T1000 (cell line): ENCODE data around the gene IFNA2.
"Not testable (repeated sequence)": the region's sequence is repeated elsewhere in the genome, so short reads cannot be mapped to it uniquely, and the experiment has no call there.

ENCODE experiments used
- DNase-seq: peaks from one replicate; lab custom pipeline; 2025; ENCODE audit warnings: mixed read lengths; lab: John Stamatoyannopoulos, UW

Gene IFNA2

DNA sequence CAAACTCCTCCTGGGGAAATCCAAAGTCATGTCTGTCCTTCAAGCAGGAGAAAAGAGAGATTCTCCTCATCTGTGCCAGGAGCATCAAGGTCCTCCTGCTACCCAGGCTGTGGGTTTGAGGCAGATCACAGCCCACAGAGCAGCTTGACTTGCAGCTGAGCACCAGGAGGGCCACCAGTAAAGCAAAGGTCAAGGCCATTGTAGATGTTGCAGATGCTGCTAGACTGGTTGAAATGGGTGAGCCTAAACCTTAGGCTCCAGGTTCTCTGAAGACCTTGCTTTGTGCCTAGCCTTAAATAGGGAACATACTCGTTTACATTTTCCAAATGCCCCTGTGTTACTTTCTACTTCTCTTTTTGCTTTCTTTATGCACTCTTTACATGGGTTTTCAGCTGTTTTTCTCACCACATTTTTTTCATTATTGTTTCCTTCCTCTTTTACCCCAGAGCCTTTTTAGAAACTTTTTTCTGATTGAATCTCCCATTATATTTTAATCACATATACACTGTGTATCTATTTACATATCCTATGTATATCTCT, at the start of gene IFNA2:
IFNA2 (minus strand) TSS at position 268 of the 540 bp plus-strand sequence; CDS start at position 199, 69 bp downstream.
- no peak for DNase-seq

DNA sequence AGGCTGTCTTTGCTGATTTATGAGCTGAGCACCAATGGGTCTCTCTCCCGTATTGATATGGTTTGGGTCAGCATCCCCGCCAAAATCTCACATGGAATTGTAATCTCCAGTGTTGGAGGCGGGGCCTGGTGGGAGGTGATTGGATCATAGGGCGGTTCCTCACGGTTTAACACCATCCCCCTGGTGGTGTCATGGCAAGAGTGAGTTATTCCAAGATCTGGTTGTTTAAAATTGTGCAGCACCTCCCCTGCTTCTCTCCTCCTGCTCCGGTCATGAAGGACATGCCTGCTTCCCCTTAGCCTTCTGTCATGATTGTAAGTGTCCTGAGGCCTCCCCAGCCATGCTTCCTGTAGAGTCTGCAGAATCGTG, 49.8 kb upstream of the IFNA2 start:
- DNase-seq = not testable (repeated sequence)

GRCh38 chr9:21434202-21435014, 49.2 kb upstream of the IFNA2 start:
- no peak for DNase-seq

- DNase-seq = no peak
These were observed 47.7 kb upstream of the IFNA2 start for GRCh38 chr9:21432672-21433425.

- no peak for DNase-seq
These were observed 44.0 kb upstream of the IFNA2 start for GRCh38 chr9:21429191-21429590.

DNA sequence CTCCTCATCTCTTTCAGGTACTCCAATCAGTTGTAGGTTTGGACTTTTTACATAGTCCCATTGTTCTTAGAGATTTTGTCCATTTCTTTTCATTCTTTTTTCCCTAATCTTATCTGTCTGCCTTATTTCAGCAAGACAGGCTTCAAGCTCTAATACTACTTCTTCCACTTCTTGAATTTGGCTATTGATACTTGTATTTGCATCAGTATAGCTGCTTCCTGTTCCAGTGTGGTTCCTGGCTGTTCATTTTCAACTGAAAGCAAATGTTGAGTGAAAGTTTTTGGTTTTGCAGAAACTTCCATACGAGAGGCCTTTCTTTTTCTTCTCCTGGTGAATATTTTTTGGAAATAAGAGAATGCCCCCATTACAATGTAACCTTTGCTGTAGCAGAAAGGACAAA, 43.0 kb upstream of the IFNA2 start:
- DNase-seq = no peak

DNA sequence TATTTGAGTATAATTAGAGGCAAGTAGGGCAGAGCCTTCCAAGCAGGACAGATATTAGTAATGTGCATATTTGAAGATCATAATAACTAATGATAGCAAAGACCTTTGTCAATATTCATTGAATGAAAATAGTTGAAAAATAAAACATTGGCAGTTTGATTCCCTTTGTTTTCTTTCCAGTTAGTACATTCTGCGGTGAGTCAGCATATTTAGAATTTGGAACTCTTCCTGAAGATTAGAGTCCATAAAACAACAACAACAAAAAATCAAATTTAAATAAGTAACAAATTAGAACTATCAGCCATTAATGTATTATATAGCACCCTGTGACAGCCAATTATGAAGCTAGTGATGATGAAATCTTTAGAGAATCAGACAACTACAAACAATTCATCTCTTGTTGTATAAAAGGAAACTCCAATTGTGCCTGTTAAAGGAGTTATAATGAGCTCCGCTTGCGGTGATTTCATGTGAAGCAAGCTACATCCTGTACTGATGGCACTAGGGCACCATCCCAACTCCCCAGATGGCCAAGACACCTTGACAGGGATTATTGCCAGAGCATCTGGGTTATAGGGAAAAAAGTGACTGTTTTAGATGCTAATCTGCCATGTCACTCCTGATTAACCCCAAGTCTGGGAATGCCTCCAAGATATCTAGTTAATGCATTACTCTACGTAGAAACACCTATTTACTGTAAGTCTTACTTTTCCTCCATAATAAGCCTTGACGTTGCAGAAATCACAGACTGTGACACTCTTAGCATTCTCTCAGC, 30.5 kb upstream of the IFNA2 start:
- no peak for DNase-seq

GRCh38 chr9:21414220-21414940, 29.2 kb upstream of the IFNA2 start:
- no peak for DNase-seq

- DNase-seq = no peak
These were observed 28.4 kb upstream of the IFNA2 start for GRCh38 chr9:21413624-21414023.

- DNase-seq = no peak
These were observed 28.0 kb upstream of the IFNA2 start for GRCh38 chr9:21413151-21413550.

GRCh38 chr9:21412107-21412506, 26.9 kb upstream of the IFNA2 start:
- no peak for DNase-seq

DNA sequence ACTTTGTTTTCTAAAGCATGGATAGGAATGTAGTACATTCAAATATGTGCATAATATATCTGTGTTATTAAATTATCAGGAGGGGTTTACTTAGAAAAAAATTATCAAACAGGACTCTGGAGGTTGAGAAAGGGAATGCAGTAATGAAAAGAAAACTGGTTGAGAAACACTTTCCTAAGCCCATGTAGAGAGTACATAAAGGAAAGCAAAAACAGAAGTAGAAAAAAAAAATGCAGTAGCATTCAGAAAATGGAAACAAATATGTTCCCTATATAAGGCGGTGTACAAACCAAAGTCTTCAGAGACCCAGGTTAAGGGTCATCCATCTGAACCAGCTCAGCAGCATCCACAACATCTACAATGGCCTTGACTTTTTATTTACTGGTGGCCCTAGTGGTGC, 23.6 kb upstream of the IFNA2 start, which contains the start of gene IFNA8:
IFNA8 (plus strand) TSS at position 301 of the 400 bp plus-strand sequence; CDS start at position 361, 60 bp downstream.
- DNase-seq = no peak

DNA sequence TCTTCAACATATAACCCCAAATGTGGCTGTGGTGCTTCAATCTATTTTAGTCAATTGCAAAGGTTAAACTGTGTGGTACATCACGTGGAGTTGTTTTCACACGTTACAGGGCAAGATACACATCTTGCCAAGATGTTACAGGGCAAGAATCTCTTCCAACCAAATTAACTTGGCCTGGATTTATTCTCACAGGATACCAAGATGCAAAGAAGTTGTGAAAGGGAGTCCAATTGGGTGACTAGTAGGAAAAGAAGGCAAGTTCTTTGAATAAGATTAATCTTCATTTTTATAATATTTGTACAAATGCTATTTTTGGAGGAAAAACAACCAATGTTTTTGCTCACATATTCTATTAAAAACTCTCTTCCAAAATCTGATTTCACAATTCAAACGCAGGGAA, 18.9 kb upstream of the IFNA2 start:
- DNase-seq = no peak

- DNase-seq = no peak
These were observed 17.4 kb upstream of the IFNA2 start for GRCh38 chr9:21402386-21403251.

GRCh38 chr9:21399956-21400355, 14.8 kb upstream of the IFNA2 start:
- no peak for DNase-seq

- DNase-seq = no peak
These were observed 13.8 kb upstream of the IFNA2 start for GRCh38 chr9:21398955-21399489.

DNA sequence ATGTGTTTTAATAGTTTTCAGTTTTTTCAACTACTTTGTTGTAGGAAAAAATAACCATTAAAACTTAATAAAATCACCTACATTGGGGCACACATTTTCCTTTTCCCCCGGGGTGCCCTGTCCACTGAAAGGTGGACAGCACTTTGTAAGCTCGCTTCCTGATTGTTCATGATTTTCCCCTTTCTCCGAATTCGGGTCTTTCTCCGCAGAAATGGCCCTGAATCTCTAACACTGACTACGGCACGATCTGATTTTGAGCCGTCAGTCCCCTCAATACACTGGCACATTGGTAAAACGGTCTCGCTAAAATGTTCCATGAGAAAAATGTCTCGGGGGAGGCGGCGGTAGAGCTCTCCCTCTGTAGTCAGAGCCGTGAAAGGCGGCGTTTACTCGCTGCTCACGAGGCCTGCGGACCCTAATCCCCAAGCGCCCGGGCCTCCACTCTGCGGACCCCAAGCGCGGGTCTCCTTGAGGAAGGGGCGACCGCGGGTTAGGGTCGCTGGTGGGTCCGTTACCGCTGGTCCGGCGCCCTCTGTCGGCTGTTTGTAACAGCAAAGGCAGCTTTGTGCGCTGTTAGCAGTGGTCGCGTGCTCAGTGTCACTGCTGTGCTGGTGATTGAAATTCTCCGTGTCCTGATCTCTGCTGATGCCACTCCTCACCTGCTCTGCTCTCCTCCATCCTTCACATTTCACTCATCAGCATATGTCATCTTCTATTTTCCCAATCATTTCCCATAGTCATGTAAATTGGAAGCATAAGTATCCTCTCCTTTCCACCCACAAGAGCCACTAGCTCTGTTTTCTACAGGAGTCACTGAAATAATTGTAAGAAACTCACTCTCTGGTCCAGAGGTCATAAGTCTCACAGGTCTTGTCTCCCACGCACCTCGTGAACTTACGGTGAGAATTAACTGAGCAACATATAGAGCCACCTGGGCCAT, 10.8 kb upstream of the IFNA2 start:
- no peak for DNase-seq

DNA sequence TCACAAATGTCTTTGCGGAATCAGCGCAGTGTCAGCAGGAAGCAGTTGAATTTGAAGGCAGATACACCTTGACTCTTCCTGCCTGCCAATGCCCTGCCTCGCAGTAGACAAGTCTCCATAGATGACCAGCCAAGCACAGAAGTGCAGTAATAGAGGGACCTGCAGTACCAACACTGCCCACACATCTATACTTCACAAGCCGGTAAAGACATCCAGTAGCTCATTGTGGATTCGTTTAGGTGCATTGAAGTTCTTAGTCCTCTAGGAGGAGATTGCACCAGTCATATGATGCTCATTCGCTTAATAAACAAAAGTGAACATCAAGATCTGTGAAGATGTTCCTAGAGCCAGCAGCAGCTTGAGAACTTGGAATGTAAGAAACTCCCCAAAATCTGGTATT, 7.1 kb upstream of the IFNA2 start:
- no peak for DNase-seq

GRCh38 chr9:21383627-21384026, 1.6 kb downstream of the IFNA2 start:
- no peak for DNase-seq
